Measurements from ENCODE around the gene SUGP1.

The SUGP1 gene

DNA sequence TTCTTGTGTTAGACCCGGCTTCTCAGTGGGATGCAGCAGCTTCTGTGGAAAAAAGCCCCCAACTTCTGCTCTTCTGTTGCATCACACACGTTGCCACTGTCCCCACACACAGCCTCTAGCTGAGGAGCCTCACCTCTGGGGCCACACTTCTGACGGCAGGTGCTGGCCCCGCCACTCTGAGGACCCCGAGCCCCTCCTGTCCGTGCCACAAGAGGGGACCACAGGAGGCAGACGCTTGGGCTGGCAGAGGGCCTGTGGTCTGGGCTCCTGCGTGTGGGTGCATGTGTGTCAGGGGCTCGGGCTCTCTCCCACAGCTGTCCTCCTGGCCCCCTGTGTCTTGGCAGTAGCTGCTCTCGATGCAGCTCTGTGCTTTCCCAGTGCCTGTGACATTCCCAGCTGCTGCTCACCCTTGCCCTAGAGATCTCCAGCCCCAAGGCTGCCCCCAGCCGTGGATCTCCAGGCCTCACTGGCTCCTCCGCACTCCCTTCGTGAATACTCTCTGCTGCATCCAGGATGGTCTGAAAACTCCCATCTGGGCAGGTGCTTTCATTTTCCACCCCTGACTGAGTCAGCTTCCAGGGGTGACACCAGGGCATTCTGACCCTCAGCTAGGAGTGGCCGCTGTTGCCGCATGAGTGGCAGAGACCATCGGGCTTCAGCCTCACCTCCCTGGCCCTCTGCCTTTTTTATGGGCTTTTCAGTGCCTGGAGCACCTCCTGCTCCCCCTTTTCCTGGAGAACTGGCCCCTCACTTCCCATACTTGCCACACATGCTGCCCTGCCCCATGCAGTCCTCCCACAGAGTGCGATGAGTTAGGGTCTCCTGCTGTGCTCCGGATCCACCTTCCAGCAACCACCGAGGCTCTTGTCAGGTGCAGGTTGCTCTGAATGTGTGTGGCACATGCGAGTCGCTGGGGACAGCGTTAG, 14.0 kb upstream of the SUGP1 start:
- TF ChIP-seq GATA1 (IDR thresholded peaks at IDR 0.05; ENCODE audit: low read depth, low read length) = no peak
- TF ChIP-seq POLR2A (IDR thresholded peaks at IDR 0.05; ENCODE audit: low read length) = no peak
- DNase-seq = no peak

DNA sequence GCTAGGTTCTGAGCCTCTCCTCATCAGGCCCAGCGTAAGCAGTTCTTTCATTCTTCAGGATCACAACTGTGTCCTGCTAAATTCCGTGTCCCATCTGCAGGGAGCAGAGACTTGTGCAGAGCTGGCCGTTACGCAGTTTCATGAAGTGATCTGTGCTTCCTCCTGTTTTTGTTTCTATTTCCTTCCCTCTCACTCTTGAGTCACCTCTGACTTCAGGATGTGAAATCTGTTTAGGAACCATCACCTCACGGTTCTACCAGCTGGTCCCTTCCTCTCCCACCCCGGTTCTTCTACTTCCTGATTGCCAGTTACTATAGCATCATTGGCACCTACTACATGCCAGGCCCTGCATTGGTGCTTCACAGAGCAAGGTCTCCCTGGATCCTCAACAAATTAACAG, 8.8 kb upstream of the SUGP1 start:
- DNase-seq = no peak
- TF ChIP-seq POLR2A (IDR thresholded peaks at IDR 0.05; ENCODE audit: low read length) (no peak), GATA1 (IDR thresholded peaks at IDR 0.05; ENCODE audit: low read depth, low read length) (no peak)

DNA sequence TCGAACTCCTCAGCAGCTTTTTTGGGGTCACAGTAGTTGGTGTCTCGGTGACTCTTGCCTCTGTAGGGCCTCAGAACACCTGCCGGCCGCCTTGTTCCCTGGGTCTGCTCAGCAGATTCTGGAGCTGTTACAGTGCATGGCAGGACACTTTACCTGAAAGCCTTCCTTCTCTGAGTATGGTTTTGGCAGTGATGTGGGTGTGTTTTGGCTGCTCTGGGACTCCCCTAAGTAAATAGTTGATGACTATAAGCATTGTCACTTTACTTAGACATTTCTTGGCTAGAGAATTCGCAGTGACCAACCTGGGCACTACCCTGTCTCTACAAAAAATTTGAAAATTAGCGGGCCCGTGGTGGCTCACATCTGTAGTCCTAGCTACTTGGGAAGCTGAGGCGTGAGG, 7.4 kb upstream of the SUGP1 start:
- no peak for TF ChIP-seq POLR2A (IDR thresholded peaks at IDR 0.05; ENCODE audit: low read length)
- TF ChIP-seq GATA1 (IDR thresholded peaks at IDR 0.05; ENCODE audit: low read depth, low read length) = no peak
- DNase-seq = no peak

DNA sequence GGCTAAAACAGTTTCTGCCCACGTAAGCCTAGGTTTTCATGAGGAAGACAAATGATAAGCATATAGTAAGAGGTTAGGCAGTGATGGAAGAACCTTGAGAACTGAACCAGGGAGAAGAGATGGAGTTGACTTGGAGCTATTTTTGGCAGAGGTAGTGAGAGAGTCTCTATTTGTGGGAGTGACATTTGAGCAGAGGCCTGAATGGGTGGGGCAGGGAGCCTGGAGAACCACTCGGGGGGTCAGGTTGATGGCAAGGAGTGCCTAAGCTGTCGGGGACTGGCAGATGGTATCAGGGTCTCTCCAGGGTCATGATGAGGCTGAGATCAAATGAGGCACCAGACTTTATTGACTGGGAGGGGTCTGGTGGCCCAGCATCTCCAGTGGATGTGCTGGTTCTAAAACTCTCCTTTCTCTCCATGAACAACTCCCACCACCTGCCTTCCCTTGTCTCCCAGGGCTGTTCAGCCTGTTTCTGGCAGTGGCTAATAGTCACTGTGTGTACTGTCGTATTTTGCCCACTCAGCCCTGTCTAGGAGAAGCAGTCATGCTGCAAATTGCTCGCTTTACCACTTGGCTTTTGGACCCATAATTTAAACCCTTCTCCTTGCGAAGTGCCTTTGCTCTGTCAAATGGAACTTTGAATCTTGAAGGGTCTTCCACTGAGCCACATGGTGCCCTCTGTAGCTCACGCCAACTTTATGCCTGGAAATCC, 3.9 kb upstream of the SUGP1 start:
- DNase-seq = no peak
- TF ChIP-seq GATA1 (IDR thresholded peaks at IDR 0.05; ENCODE audit: low read depth, low read length) (no peak), POLR2A (IDR thresholded peaks at IDR 0.05; ENCODE audit: low read length) (no peak)

GRCh38 chr19:19321141-19321577, 850 bp upstream of the SUGP1 start:
- TF ChIP-seq GATA1 (IDR thresholded peaks at IDR 0.05; ENCODE audit: low read depth, low read length) (no peak), POLR2A (IDR thresholded peaks at IDR 0.05; ENCODE audit: low read length) (no peak)
- peak; percentile 63 to 80 for DNase-seq

- no peak for TF ChIP-seq POLR2A (IDR thresholded peaks at IDR 0.05; ENCODE audit: low read length)
- TF ChIP-seq GATA1 (IDR thresholded peaks at IDR 0.05; ENCODE audit: low read depth, low read length) = no peak
- DNase-seq = peak; percentile 59 to 67
Measured at GRCh38 chr19:19319732-19320360, 463 bp downstream of the SUGP1 start.

- DNase-seq = no peak
- no peak for TF ChIP-seq POLR2A (IDR thresholded peaks at IDR 0.05; ENCODE audit: low read length)
- no peak for TF ChIP-seq GATA1 (IDR thresholded peaks at IDR 0.05; ENCODE audit: low read depth, low read length)
Measured at GRCh38 chr19:19316082-19316481, 4.2 kb downstream of the SUGP1 start.

- DNase-seq = no peak
- TF ChIP-seq POLR2A (IDR thresholded peaks at IDR 0.05; ENCODE audit: low read length) (no peak), GATA1 (IDR thresholded peaks at IDR 0.05; ENCODE audit: low read depth, low read length) (no peak)
Measured at GRCh38 chr19:19315444-19315843, 4.9 kb downstream of the SUGP1 start.

DNA sequence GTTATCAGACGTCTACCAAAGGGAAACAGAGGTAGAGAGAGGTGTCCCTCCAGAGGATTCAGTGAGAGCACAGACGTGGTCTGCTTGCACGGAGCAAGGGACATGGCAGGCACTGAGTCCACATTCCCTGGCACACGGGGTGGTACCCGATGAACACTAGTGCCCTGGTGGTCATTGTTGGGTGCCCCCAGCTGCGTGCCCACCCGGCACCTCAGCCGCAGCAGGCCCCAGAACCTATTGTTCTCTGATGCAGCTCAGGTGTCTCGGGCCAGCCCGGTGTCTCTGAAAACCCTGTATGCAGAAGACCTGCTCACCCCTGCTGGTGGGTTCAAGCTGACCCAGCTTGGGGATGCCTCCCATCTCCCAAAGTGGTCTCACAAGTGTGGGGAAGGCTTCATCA, 11.9 kb downstream of the SUGP1 start:
- DNase-seq = no peak
- TF ChIP-seq POLR2A (IDR thresholded peaks at IDR 0.05; ENCODE audit: low read length) (no peak), GATA1 (IDR thresholded peaks at IDR 0.05; ENCODE audit: low read depth, low read length) (no peak)

DNA sequence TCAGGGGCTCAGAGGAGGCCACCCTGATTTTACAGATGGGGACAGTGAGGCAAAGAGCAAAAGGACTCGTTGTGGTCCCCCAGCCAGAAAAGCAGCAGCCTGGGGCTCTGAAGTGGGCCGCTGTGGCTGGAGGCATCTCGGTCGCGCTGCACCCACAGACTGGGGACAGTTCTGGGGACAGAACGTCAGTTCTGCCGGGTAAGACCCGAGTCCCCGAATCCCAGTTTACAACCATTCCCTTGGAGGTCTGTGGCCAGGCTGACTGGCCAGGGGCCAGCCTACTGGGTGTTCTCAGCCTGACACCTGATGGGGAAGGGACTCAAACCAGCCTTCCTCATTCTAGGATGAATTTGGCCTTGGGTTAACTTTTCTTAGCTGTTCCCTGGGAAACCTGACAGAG, 14.1 kb downstream of the SUGP1 start:
- TF ChIP-seq GATA1 (IDR thresholded peaks at IDR 0.05; ENCODE audit: low read depth, low read length) (no peak), POLR2A (IDR thresholded peaks at IDR 0.05; ENCODE audit: low read length) (no peak)
- no peak for DNase-seq

- DNase-seq = no peak
- TF ChIP-seq POLR2A (IDR thresholded peaks at IDR 0.05; ENCODE audit: low read length) = no peak
- TF ChIP-seq GATA1 (IDR thresholded peaks at IDR 0.05; ENCODE audit: low read depth, low read length) = no peak
Measured at GRCh38 chr19:19305696-19306095, 14.6 kb downstream of the SUGP1 start.

DNA sequence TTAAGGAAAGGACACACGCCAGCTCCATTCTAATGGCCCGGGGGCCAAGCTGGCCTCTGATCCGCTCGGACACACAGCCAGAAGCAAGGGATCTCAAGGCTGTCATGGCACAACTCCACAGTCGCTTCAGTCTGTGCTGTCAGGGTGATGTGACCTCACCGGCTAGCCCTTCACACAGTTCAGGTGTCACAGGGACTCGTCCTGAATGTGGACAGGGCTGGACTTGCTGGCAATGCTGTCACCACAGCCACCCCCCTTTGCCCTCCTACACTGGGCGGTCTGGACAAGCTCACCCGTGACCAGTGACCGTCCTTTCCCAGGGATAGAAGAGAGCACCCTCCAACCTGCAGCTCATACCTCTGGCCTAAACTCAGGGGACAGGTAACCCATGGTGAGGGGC, 15.2 kb downstream of the SUGP1 start:
- no peak for DNase-seq
- TF ChIP-seq GATA1 (IDR thresholded peaks at IDR 0.05; ENCODE audit: low read depth, low read length) (no peak), POLR2A (IDR thresholded peaks at IDR 0.05; ENCODE audit: low read length) (no peak)

- DNase-seq = no peak
- TF ChIP-seq GATA1 (IDR thresholded peaks at IDR 0.05; ENCODE audit: low read depth, low read length) = no peak
- TF ChIP-seq POLR2A (IDR thresholded peaks at IDR 0.05; ENCODE audit: low read length) = no peak
Measured at GRCh38 chr19:19304186-19304965, 15.9 kb downstream of the SUGP1 start.
